Activated naive CD4-positive, alpha-beta T cell treated with anti-CD3 and anti-CD28 coated beads, Interleukin-2, amount 10 ng/mL, durations not matched to agents 7 days and 5 days (primary cell): ENCODE results near the gene DAB1.

Experiments
- CTCF ChIA-PET: fragments of 350-600 bp; sonication (Branson Sonifier 250); formaldehyde crosslinking; loops from one replicate; lab custom pipeline; 2021; ENCODE audit warnings: antibody characterized with exemption; lab: Charles Lee
- DNase-seq: peaks from one replicate; pipeline ENCODE4 v3.0.0-alpha.2; 2020
- H3K27ac Mint-ChIP-seq: one replicate; pipeline ENCODE4 v1.8.0; 2021; ENCODE audit warnings: mild to moderate bottlenecking, moderate library complexity, mixed read lengths
- H3K27me3 Mint-ChIP-seq: one replicate; pipeline ENCODE4 v1.8.0; 2021; ENCODE audit warnings: mild to moderate bottlenecking, mixed read lengths
- H3K36me3 Mint-ChIP-seq: one replicate; pipeline ENCODE4 v1.8.0; 2021; ENCODE audit warnings: mixed read lengths
- H3K4me1 Mint-ChIP-seq: one replicate; pipeline ENCODE4 v1.8.0; 2021; ENCODE audit warnings: mixed read lengths
- H3K4me3 Mint-ChIP-seq: one replicate; pipeline ENCODE4 v1.8.0; 2021; ENCODE audit warnings: mild to moderate bottlenecking, moderate library complexity, mixed read lengths
- H3K9me3 Mint-ChIP-seq: one replicate; pipeline ENCODE4 v1.8.0; 2021; ENCODE audit warnings: mixed read lengths

Gene DAB1

GRCh38 chr1:57307392-57308170 lies 116.3 kb downstream of the DAB1 start:
- peak; percentile 82 for DNase-seq
- H3K27me3 Mint-ChIP-seq, result peaks cover 3% of the 10 kb centered on the region
- CTCF ChIA-PET, result no interaction called here
- peaks cover 19% of the 10 kb centered on the region for H3K4me1 Mint-ChIP-seq
- H3K27ac Mint-ChIP-seq, result peak overlapping the region; percentile 78
- H3K9me3 Mint-ChIP-seq, result peaks cover 11% of the 10 kb centered on the region
- peaks cover 8% of the 10 kb centered on the region for H3K36me3 Mint-ChIP-seq
- H3K4me3 Mint-ChIP-seq, result peak overlapping the region; percentile 57

GRCh38 chr1:57304591-57304990 lies 119.3 kb downstream of the DAB1 start:
- DNase-seq, result no peak
- Mint-ChIP-seq H3K27ac (no peak overlapping the region), H3K27me3 (no peaks in the 10 kb centered on the region), H3K9me3 (peaks cover 11% of the 10 kb centered on the region), H3K4me3 (no peak overlapping the region), H3K4me1 (peaks cover 16% of the 10 kb centered on the region), H3K36me3 (peaks cover 8% of the 10 kb centered on the region)
- CTCF ChIA-PET, result no interaction called here

DNA sequence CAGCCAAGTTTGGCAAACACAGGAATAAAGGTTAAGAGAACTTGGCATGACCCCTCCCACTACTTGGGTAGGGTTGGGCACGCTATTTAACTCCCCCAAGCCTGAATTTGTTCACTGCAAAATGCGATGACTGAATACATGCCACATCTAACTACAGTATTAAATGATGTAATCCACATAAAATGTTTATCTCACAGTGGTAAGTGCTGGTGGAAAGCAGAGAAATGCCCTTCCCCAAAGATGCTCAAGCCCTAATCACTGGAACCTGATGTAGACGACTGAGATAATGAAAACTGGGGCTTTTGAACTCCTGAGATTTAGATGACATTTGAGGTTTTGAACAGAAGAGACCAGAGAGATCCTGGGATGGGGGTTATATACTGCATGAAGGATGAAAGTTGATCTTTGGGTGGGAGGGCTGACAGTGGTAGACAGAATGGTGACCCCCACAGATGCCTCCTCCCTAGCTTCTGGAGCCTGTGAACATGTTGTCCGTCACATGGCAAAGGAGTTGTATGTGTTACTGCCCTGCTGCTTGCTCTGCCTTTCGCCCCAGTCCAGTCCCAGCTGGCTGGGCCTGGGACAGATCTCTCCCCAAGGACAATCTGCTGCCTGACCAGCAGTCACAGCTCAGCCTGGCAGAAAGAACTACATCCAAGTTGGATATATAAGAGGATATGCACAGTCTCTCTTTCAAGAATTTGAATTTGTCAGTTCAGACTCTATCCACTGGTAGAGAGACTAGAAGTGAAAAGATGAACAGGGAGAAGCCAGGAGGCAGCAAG lies 120.9 kb downstream of the DAB1 start:
- Mint-ChIP-seq H3K4me3 (no peak overlapping the region), H3K36me3 (peaks cover 8% of the 10 kb centered on the region), H3K27ac (no peak overlapping the region), H3K4me1 (peaks cover 13% of the 10 kb centered on the region), H3K27me3 (no peaks in the 10 kb centered on the region), H3K9me3 (peaks cover 11% of the 10 kb centered on the region)
- CTCF ChIA-PET, result no interaction called here
- no peak for DNase-seq

DNA sequence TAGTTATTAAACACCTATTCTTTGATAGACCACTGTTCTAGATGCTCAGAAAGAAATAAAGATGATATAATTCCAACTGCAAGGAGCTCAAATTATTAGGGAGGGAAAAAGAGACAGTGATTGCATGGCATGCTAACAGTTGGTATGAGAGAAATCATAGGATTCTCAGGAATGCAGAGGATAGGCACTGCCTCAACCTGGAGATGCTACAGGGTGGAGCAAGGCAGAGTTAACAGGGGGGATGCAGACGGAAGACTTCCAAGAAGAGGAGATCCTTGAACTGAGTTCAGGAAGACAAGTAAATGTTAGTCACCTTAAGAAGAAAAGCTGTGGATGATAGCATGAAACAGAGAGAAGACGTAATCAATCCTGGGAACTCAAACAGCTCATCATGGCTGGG lies 123.7 kb downstream of the DAB1 start:
- Mint-ChIP-seq H3K27me3 (no peaks in the 10 kb centered on the region), H3K9me3 (no peaks in the 10 kb centered on the region), H3K4me3 (no peak overlapping the region), H3K27ac (no peak overlapping the region), H3K36me3 (no peaks in the 10 kb centered on the region), H3K4me1 (no peaks in the 10 kb centered on the region)
- DNase-seq, result no peak
- CTCF ChIA-PET, result no interaction called here

DNA sequence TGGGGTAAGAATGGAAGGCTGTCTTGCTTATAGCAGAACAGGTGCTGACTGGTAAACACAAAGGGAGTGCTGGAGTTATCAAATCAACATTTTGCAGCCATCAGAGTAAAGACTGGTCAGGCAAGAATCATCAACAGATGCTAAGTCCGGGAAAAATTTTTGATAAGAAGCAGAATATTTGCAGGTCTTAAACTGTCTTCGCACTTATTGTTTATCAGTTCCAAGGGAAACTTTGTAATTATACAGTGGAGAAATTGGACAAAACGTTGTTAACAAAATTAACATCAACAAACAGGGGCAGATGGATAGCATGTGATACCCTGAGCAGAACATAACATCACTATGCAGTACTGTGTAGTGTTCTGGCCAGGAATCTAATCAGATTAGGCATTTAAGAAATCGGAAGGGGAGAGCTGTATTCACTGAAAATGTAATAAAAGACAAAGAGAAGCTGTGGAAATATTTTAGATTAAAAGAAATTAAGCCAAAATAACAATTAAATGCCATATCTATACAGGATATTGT lies 127.1 kb downstream of the DAB1 start:
- CTCF ChIA-PET, result no interaction called here
- no peak overlapping the region for H3K4me3 Mint-ChIP-seq
- no peaks in the 10 kb centered on the region for H3K9me3 Mint-ChIP-seq
- H3K27me3 Mint-ChIP-seq, result no peaks in the 10 kb centered on the region
- no peak overlapping the region for H3K27ac Mint-ChIP-seq
- H3K4me1 Mint-ChIP-seq, result no peaks in the 10 kb centered on the region
- no peaks in the 10 kb centered on the region for H3K36me3 Mint-ChIP-seq
- no peak for DNase-seq

DNA sequence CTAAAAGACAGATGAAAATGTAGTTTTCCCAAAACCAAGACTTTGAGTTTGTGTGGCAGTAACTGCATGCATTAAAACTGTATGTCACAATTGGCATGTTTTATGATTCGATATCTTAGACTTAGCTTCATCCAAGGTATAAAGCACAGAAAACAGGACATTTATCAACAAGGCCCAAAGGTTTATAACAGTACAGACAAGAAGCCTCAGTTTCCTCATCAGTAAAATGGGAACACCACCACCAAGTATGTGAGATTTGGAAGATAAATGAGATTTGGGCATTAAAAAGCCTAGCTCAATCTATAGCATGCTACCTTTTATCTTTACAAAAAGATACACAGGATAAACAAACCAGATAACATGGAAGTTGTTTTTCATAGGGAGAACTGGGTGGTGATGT lies 128.5 kb downstream of the DAB1 start:
- Mint-ChIP-seq H3K4me3 (no peak overlapping the region), H3K9me3 (no peaks in the 10 kb centered on the region), H3K27ac (no peak overlapping the region), H3K36me3 (no peaks in the 10 kb centered on the region), H3K27me3 (no peaks in the 10 kb centered on the region), H3K4me1 (no peaks in the 10 kb centered on the region)
- no peak for DNase-seq
- CTCF ChIA-PET, result no interaction called here

GRCh38 chr1:57294177-57294576 lies 129.7 kb downstream of the DAB1 start:
- Mint-ChIP-seq H3K4me1 (no peaks in the 10 kb centered on the region), H3K9me3 (no peaks in the 10 kb centered on the region)
- CTCF ChIA-PET, result no interaction called here

GRCh38 chr1:57293214-57293613 lies 130.6 kb downstream of the DAB1 start:
- H3K27ac Mint-ChIP-seq, result no peak overlapping the region
- no peaks in the 10 kb centered on the region for H3K36me3 Mint-ChIP-seq
- no peak overlapping the region for H3K4me3 Mint-ChIP-seq
- no peaks in the 10 kb centered on the region for H3K4me1 Mint-ChIP-seq
- CTCF ChIA-PET, result no interaction called here
- no peaks in the 10 kb centered on the region for H3K9me3 Mint-ChIP-seq
- no peak for DNase-seq
- no peaks in the 10 kb centered on the region for H3K27me3 Mint-ChIP-seq

More at GRCh38 chr1:57294177-57294576, 129.7 kb downstream of the DAB1 start:
- H3K27me3 Mint-ChIP-seq, result no peaks in the 10 kb centered on the region
- no peak for DNase-seq
- no peak overlapping the region for H3K4me3 Mint-ChIP-seq
- H3K27ac Mint-ChIP-seq, result no peak overlapping the region
- no peaks in the 10 kb centered on the region for H3K36me3 Mint-ChIP-seq

- DNase-seq, result no peak
- no peaks in the 10 kb centered on the region for H3K36me3 Mint-ChIP-seq
- no peaks in the 10 kb centered on the region for H3K4me1 Mint-ChIP-seq
- no peak overlapping the region for H3K4me3 Mint-ChIP-seq
- H3K27ac Mint-ChIP-seq, result no peak overlapping the region
- no peaks in the 10 kb centered on the region for H3K9me3 Mint-ChIP-seq
- CTCF ChIA-PET, result no interaction called here
- H3K27me3 Mint-ChIP-seq, result no peaks in the 10 kb centered on the region
Measured at GRCh38 chr1:57289781-57290180, 134.1 kb downstream of the DAB1 start.

GRCh38 chr1:57285992-57286391 lies 137.9 kb downstream of the DAB1 start:
- H3K27me3 Mint-ChIP-seq, result no peaks in the 10 kb centered on the region
- no peaks in the 10 kb centered on the region for H3K4me1 Mint-ChIP-seq
- H3K36me3 Mint-ChIP-seq, result no peaks in the 10 kb centered on the region
- no peak overlapping the region for H3K4me3 Mint-ChIP-seq
- CTCF ChIA-PET, result no interaction called here
- H3K27ac Mint-ChIP-seq, result no peak overlapping the region
- no peak for DNase-seq
- no peaks in the 10 kb centered on the region for H3K9me3 Mint-ChIP-seq

- CTCF ChIA-PET, result interaction anchor here (0.6 kb wide), 1 partner anchor 784 kb away, joined by 3 read pairs; no protein-coding TSS in a partner anchor
- Mint-ChIP-seq H3K27me3 (no peaks in the 10 kb centered on the region), H3K36me3 (no peaks in the 10 kb centered on the region), H3K4me3 (no peak overlapping the region), H3K9me3 (no peaks in the 10 kb centered on the region), H3K4me1 (no peaks in the 10 kb centered on the region), H3K27ac (no peak overlapping the region)
- DNase-seq, result no peak
Measured at GRCh38 chr1:57282411-57282810, 141.4 kb downstream of the DAB1 start.

DNA sequence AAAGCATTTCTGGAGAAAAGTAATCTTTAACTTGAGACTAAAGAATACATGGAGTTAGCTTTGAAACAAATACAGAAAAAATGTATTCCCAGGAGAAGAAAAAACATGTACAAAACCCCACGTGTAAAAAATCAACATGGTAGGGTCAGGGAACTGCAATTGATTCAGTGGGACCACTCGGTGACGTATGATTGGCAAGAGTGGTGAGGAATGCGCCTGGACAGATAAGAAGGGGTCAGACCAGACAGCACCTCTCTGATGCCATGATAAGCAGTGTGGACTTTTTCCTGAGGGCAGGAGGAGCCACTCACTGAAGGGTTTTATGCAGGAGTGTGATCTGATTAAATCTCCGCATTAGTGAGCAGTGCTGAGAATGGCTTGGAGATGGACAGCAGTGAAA lies 142.5 kb downstream of the DAB1 start:
- Mint-ChIP-seq H3K4me3 (no peak overlapping the region), H3K9me3 (no peaks in the 10 kb centered on the region), H3K4me1 (no peaks in the 10 kb centered on the region), H3K36me3 (no peaks in the 10 kb centered on the region), H3K27ac (no peak overlapping the region), H3K27me3 (no peaks in the 10 kb centered on the region)
- DNase-seq, result no peak
- CTCF ChIA-PET, result no interaction called here

DNA sequence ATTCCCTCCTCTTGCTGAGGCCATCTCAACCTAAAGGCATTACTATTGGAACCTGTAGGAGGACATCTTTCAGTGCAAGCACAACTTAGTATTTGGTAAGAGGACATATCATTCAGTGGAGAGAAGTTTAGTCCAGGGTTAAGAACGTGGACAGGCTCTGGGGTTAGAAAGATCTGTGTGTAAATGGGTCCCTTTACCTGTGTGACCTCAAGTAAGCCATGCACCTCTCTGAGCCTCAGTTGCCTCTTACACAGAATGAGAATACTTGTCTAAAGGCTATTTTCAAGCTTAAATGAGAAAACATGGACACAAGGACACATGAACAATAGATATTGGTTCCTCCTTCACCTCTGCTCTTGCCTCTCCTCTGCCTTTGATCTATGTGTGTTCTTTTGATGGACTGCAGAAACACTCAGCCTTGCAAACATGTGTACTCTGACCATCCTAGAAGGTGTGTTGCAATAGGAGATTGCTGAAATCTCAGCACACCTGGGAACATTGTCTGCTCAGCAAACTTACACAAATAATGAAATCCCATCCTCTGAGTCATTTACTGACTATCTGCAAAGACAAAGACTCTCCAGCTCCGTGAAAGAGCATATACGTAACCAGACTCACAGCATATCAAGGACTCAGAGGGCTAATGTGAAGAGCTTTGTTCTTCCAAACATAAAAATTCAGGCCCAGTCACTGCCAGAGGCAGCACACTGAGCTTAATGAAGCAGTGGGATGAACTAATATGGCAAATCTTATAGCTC lies 143.8 kb downstream of the DAB1 start:
- H3K4me3 Mint-ChIP-seq, result no peak overlapping the region
- DNase-seq, result no peak
- CTCF ChIA-PET, result no interaction called here
- H3K36me3 Mint-ChIP-seq, result no peaks in the 10 kb centered on the region
- H3K9me3 Mint-ChIP-seq, result no peaks in the 10 kb centered on the region
- H3K27ac Mint-ChIP-seq, result no peak overlapping the region
- H3K27me3 Mint-ChIP-seq, result no peaks in the 10 kb centered on the region
- H3K4me1 Mint-ChIP-seq, result no peaks in the 10 kb centered on the region

- Mint-ChIP-seq H3K27ac (no peak overlapping the region), H3K36me3 (no peaks in the 10 kb centered on the region), H3K9me3 (no peaks in the 10 kb centered on the region), H3K27me3 (no peaks in the 10 kb centered on the region), H3K4me1 (no peaks in the 10 kb centered on the region), H3K4me3 (no peak overlapping the region)
- DNase-seq, result no peak
- CTCF ChIA-PET, result no interaction called here
Measured at GRCh38 chr1:57278558-57278957, 145.3 kb downstream of the DAB1 start.
